GM19468 (cell line): ENCODE results near the gene AVPR1B.

Source experiments
- ATAC-seq: cut with Tn5 transposase; IDR thresholded peaks from one replicate; pipeline ENCODE4 v1.9.1; 2021; ENCODE audit warnings: mild to moderate bottlenecking, moderate library complexity, moderate number of reproducible peaks; ENCODE audit not compliant: unreplicated experiment; ENCODE audit errors: extremely low read depth

AVPR1B gene

DNA sequence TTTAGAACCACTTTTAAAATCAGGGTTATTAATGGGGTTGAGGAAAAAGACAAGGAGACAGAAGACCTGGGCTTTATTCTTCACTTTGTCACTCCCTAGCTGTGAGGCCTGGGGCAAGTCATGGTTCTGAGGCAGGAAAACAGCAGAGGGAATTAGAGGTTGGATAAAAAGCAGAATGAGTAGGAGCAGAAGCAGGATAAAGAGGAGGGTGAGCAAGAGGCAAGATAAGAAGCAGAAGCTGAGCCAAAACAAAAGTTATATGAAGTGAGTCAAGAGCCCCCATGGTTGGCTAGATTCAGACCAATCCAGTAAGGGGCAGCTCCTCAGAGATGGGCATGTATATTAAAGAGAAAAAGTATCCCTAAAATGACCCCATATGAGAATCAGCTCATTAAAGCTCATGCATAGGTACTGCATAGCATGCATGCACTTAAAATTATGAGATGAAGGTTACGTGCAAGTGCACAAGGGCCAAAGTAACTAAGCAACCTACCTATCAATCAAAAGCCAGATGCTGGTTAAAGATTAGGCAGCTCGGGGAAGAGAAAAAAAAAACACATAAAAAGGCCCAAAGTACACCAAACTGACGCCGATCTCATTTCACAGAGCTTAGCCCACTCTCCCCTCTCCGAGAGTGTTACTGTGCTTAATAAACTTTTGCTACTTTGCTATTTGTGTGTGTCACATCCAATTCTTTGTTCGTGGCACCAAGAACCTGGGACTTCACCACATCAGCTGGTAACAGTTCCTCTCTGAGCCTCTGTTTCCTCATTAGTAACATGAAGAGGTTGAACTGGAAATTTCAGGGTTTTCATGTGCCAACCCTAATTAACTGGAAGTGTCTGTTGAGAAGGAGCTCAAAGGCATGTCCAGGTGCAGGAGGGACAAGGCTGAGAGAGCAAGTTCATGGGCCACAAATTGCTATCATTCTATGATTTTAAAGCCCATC is 2.2 kb downstream of the AVPR1B start:
- no peak for ATAC-seq

DNA sequence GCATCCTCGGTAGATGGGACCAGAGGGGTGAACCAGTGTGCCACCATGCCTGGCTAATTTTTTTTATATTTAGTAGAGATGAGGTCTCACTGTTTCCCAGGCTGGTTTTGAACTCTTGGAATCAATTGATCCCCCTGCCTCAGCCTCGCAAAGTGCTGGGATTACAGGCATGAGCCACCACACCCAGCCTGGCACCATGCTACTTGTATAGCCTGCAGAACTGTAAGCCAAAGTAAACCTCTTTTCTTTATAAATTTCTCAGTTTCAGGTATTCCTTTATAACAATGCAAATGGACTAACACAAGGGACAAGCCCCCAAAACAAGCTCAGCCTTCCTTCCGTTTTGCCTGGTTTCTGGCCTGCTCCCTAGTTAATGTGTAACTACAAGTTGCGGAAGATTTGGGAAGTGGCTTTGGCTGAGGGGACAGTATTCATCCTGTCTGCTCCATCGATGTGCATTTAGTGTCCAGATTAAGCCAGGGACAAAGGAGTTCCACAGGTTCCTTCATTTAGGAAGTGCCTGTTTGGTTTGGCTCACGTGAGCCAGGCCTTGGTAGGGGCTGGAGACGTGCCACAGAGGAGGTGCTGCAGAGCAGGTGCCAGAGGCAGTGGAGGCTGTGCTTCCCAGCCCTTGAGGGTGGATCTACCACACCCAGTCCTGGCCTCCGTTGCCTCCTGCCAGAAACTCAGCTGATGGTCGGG is 4.4 kb downstream of the AVPR1B start:
- ATAC-seq, result no peak

DNA sequence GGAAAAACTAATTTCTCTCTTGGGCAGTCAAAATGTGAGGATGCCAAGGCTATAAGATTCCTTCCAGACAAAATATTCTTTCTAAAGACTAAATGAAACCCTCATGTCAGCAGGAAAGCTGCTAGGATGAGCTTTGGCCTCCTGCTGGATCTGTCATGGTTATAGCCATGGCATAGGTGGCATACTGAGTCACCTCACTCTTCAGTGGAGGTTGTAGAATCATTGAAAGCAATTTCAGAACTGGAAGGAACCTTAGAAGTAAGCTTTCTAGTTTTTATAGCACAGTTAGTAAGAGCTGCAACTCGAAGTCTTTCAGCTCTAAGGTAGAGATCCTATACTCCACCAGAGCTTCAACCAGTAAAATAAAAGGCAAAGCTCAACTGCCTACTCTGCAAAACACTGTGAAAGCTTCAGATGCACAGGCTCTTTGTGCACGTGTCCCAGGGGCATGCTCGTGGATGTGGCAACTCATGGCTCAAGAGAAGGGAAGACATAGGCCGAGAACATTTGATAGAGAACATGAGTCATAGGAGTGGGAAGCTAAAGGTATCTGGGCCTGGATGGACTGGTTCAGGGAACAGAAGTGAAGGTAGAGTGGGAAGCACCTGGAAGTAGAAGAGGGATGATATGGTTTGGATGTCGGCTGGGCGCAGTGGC is 5.8 kb downstream of the AVPR1B start:
- no peak for ATAC-seq

DNA sequence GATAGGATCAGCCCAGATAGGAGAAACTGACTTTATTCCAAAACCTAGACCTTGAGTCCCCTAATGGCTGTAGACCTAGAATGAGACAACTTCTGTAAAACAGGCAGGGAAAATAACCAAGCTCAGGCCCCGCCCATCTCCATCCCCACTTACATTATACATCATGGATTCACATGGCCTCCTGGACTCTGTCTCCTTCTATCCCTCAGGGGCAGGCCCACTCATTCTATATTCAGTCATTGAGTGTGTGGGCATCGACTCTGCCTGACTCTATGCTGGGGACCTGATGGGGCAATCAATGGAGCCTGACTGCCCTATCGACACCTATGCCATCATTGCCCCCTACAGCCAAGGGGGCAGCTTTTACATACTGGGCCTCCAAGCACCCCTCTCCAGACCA is 6.4 kb downstream of the AVPR1B start:
- no peak for ATAC-seq

DNA sequence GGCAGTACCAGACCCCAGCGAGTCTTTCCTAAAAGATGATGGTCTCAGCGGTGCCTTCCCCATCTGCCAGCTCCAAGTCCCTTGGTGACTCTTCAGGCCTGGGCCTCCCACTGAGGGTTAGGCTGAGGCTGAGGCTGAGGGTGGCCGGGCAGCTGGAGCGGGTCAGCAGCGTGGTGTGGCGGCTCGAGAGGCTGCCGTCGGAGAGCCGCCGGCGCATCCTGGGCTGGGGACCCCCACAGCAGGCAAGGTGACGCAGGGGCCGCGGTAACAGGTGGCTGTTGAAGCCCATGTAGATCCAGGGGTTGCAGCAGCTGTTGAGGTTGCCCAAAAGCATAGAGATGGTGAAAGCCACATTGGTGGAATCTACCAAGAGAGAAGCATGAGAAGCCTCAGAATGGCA is 7.0 kb downstream of the AVPR1B start:
- ATAC-seq, result no peak

DNA sequence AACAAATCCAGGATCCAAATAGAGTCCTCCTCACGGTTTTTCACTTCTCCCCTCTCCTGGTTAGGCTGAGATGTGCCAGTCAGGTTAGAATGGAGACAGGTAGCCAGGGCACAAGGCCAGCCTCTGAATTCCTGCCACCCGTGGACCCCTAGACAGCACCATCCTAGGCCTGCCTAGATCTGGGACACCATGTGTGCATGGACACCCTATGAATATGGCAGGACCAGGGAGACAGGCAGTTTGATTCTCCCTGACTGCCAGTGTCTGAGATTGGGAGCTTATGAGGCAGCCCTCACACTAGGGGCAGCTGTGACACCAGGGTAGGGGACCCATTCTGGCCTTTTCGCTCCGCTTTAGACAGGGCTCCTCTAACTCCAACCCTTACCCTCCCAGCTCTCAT is 7.5 kb downstream of the AVPR1B start:
- no peak for ATAC-seq

DNA sequence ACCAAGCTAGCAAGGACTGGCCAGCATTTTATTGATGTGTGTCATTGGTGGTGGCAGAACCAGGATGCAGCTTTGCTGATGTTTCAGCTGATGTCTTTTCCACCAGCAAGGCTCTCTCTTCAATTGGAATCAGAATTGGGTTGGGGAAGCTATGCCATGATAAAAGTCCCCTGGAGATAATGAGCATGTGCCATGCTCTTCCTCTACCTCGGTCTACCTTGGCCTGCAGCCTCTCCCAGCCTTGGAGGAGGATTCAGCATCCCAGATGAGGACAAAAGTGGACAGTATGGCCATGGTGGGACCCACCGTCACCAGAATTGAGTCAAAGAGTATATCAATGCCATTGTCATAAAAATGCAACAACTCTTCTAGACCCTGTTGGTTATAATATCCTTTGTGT is 8.6 kb downstream of the AVPR1B start:
- no peak for ATAC-seq

DNA sequence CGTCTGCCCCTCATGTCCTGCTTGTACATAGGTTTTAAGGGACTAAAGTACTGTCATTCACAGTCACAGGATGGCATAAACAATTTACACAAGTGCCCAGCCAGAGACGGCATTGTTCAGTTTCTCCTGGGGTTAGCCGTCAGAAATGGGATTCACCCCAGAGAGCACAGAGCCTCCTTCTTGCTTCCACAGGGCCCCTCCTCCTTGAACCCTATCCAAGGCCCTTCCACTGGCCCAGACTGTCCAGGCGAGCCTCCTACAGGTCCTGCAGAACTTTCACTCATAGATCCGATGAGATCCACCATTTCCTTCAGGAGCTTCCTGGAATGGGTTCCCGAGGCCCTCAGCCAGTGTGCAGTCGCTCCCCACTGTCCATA is 10.0 kb downstream of the AVPR1B start:
- no peak for ATAC-seq

DNA sequence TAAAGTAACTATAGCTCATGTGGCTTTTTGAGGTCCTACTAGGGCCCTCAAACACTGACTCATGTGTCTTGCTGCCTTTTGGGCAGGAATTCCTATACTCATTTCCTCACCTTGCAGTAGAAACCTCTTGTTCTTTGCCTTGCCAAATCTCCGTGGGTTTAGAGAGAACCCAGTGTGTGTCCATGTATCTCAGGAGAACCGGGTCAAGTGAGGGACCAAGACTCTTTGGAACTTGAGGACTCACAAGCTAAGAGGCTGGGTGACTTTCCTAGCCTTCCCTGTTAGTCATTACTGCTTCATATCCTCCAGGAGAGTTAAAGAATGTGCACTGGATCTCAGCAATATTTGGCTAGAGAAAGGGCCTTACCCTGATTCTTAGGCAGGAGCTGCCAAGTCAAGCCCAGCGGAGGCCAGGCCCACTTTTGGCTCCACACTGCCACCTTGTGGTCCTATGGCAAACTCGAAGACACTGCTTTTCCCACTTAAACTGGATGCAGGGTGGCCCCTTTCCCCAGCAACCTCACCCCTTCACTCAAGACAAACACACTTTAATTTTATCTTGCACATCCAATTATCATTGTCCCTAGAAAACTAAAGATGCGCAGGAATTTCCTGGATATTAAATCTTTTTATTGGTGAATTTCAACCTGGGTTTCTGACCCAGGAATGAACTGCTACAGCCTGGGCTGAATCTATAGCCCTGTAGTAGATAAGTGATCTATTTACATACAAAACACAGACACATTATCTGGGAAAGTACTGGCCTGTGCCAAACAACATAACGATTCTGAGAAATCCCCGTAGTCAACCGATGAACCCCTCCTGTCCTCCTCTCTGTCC is 10.6 kb downstream of the AVPR1B start:
- no peak for ATAC-seq

DNA sequence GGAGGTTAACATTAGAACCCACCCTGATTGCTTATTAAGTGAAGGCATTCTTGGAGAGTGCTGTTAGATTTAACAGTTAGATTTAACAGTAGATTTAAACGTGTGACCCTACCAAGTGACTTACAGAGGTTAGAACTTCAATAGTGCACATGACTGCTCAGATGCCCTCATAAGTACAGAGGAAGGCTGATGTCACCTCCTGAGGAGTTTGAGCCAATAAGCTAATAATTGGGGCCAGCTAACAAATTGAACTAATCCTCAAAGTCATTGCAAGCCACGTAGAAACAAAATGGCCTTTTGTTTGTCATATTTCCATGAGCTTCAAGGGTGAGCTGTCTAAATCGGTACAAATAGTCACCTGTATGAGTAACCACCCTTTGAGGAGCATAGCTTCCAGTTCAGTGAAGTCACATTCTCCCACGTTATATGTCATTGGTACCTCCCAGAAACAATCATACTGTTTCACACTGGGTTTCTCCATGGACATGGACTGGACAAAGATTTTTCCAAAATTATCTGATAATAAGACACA is 11.7 kb downstream of the AVPR1B start:
- ATAC-seq, result no peak

DNA sequence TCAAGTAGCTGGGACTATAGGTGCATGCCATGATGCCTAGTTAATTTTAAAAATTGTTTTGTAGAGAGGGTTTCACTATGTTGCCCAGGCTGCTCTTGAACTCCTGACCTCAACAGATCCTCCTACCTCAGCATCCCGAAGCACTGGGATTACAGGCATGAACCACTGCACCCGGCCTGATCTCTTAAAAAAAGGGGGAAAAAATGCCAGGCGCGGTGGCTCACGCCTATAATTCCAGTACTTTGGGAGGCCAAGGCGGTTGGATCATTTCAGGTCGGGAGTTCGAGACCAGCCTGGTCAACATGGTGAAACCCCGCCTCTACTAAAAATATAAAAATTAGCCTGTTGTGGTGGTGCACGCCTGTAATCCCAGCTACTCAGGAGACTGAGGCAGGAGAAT is 13.2 kb downstream of the AVPR1B start:
- ATAC-seq, result no peak

DNA sequence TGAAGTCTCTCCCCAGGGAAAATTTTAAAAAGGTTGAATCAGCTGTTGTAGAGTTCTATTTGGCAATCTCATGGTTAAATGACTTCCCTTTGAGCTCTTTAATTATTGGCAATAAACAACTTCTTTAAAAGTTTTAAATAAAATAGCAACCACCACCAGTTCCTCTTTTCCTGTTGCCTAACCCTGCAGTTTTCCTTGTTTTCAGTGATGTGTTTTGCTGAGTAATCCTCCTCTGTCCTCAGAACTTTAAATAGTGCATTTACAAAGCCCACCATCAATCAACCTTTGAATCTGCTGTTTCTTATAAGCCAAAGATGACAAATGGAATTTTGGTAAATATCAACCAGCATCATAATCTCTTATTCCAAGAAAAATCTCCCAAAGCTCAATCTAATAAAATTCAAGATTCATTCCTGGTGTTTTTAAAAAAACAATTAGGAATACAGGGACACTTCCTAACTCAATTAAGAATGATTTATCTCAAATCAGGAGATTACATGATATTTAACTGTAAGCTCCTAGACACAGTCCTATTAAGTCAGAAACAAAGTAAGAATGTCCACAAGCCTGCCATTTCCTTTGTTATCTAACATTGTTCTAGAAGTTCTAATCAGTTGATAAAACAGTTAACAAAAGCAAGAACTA is 14.8 kb downstream of the AVPR1B start:
- no peak for ATAC-seq

DNA sequence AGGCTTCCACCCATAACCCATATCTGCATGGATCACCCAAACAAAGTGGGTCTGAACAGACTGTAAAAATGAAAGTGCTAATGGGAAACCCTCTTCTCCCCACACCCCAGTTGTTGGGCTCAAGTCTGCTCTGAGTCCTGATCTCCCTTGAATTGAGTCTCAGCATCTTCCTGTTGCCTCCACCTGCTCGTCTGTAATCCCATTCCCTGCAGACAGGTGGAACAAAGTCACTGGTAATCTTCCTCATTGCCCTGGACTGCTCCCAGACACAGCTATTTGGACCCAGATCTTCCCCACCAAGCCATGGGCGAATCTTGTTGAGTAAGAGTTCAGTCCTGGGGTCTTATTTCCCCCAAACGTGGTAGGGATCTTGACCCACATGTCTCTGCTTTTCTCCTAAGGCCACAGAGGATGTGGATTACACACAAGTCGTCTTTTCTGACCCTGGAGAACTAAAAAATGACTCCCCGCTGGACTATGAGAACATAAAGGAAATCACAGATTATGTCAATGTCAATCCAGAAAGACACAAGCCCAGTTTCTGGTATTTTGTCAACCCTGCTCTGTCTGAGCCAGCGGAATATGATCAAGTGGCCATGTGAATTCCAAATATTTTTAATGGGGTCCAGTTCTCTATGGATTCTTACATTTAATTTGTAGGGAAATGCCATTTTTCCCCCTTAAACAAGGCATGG is 15.7 kb downstream of the AVPR1B start:
- no peak for ATAC-seq

DNA sequence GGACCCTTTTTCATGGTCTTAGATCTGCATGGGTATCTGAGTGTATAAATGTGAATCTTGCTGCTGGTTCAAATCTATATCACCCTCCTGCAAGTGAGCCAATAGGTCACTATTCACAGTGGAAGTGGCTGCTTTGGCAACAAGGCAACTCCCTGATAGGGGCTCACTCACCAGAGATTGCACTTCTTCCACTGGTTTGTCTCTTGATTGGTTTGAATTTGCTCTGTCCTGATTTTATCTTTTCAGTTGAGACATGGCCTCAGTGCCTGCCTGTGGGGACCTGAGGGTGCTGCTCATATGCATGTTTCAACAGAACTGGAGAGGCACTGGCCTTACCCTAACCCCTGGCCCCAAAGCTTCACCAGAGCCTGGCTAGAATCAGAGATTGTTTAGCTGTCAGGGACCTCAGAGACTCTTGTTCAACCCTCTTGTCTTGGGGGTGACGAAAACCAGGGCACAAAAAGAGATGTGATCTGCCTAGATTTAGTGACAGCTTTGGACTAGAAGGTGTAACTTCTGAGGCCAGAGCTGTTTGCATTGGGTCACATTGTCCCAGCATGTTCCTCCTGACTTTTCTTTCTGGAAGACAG is 16.9 kb downstream of the AVPR1B start:
- ATAC-seq, result no peak

DNA sequence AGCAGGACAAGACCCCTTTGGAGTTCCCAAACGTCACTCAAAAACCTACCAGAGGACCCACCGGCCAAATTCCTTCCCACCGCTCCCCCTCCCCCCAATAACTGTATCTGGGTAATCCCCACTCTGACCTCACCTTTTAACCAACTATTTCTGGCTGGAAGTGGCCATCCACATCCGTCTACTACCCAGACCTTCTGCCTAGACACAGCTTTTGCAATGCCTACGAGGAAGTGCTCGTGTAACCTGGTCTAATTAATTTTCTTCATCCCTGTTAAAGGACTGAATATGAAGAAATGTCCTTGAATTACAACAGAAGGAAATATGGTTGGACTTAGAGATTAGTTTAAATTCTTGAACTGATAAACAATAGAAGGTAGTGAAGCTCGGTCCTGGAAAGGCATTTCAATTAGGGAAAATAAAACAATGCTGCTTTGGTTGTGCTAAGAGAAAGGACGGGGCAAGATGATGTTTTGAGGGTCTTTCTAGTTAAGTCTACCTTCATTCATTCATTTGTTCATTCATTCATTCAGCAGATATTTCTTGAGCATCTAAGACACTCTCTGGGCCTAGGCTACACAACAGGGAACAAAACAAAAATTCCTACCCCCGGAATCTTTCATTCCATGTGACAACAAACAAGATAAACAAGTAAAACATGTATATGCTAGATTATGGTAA is 18.8 kb downstream of the AVPR1B start:
- ATAC-seq, result no peak

DNA sequence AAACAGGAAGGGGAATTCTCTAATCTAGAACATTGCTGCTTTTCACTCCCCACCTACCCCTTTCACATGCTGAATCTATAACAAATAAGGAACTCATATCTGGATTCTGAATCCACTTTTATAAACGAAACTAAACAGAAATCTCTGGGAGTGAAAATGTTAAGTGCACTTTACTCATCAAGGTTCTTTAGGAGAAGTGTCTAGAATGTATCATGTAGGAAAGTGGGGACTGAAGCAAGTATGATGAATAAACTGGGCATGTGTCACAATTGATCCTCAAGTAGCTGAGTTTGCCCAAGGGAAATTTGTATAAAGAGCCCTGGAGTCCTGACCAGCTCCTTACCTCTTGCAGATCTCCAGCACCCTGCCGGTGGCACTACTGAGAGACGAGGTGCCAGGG is 19.8 kb downstream of the AVPR1B start:
- no peak for ATAC-seq

DNA sequence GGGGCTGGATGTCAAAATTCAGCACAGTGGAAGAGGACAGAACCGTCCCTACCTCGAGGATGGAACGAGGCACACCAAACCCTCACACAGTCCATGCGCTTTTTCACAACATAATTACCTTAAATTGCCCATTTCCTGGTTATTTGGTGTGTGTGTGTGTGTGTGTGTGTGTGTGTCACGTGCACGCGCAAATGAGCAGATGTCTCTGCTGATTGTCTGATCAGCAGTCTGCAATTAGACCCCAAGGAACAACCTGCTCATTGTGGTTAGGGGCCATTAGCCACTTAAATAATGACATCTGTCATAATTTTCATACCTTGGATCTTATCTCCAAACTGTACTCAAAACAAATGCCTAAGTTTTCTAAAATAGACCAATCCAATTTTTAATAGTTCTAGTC is 23.2 kb downstream of the AVPR1B start:
- ATAC-seq, result no peak

DNA sequence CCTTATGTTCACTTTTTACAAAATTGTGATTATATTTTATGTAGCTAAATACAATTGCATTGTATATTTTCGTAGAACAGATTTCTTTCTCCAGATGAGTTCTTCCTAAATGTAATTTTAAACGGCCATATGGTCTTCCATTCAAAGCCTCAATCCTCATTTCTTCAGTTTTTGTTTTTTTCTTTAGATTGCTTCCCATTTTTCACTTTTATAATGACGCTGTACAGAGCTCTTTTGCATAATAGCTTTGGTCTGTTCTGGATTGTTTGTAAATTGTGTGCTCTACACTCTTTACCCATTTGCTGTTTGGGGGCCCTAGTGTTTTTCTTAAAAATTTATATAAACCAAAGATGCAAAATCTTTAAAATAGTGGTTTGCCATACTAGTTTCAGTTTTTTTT is 27.8 kb downstream of the AVPR1B start:
- ATAC-seq, result no peak
